MCF 10A (cell line): ENCODE data around the gene SCART1. TPM values are rescaled to one million over a fixed set of nuclear protein-coding genes. Genes with fewer than 3 reads are reported as not detected.

Experiments used
- BruUV-seq: library from RNA; stranded (reverse); fragments of 400-500 nt; replicated peaks from 2 replicates; lab custom pipeline; 2021; lab: Mats Ljungman, UMichigan
- CTCF ChIA-PET: fragments of 300-600 bp; sonication (Branson Sonifier 250); formaldehyde crosslinking; extraction: SDS; loops from one replicate; lab custom pipeline; 2021; ENCODE audit warnings: antibody characterized with exemption, inconsistent platforms; lab: Yijun Ruan, JAX
- POLR2A ChIA-PET: fragments of 300-600, 350-650 bp; sonication (Branson Sonifier 250); formaldehyde crosslinking; extraction: SDS; loops from one replicate; lab custom pipeline; 2020; ENCODE audit warnings: antibody characterized with exemption, inconsistent platforms; lab: Yijun Ruan, JAX
- DNase-seq: peaks from one replicate; pipeline ENCODE4 v3.0.0-alpha.2; 2018; ENCODE audit not compliant: unreplicated experiment
- H3K27ac Mint-ChIP-seq: one replicate; pipeline ENCODE4 v1.8.0; 2022; ENCODE audit warnings: mild to moderate bottlenecking, low read depth, mixed read lengths; ENCODE audit not compliant: unreplicated experiment
- H3K27me3 Mint-ChIP-seq: one replicate; pipeline ENCODE4 v1.8.0; 2022; ENCODE audit warnings: mixed read lengths; ENCODE audit not compliant: insufficient read depth, unreplicated experiment
- H3K36me3 Mint-ChIP-seq: one replicate; pipeline ENCODE4 v1.8.0; 2022; ENCODE audit warnings: mild to moderate bottlenecking, moderate library complexity, mixed read lengths; ENCODE audit not compliant: insufficient read depth, unreplicated experiment
- H3K4me1 Mint-ChIP-seq: one replicate; pipeline ENCODE4 v1.8.0; 2022; ENCODE audit warnings: mixed read lengths; ENCODE audit not compliant: insufficient read depth, unreplicated experiment
- H3K4me3 Mint-ChIP-seq: one replicate; pipeline ENCODE4 v1.8.0; 2022; ENCODE audit warnings: mild to moderate bottlenecking, moderate library complexity, mixed read lengths; ENCODE audit not compliant: unreplicated experiment
- H3K9me3 Mint-ChIP-seq: one replicate; pipeline ENCODE4 v1.8.0; 2022; ENCODE audit warnings: mixed read lengths; ENCODE audit not compliant: unreplicated experiment
- CTCF ChIP-seq: fragments of 200-600 bp; IDR thresholded peaks from one replicate; pipeline ENCODE4 v1.8.0; 2022; ENCODE audit warnings: antibody characterized with exemption, mild to moderate bottlenecking; ENCODE audit not compliant: unreplicated experiment
- intact Hi-C: fragments of 100-400 bp; cut with micrococcal nuclease; formaldehyde crosslinking; loops from 2 replicates; pipeline ENCODE4 v1.14.1; 2022
- total RNA-seq: library from RNA; stranded (reverse); gene quantifications from 2 replicates; pipeline ENCODE4 v1.2.3, GENCODE V29; 2022

The SCART1 gene
- total RNA-seq, 1 experiment from 2014 or later, result 0.93 TPM

- no peaks in the 10 kb centered on the region for H3K27me3 Mint-ChIP-seq
- H3K36me3 Mint-ChIP-seq, result no peaks in the 10 kb centered on the region
- BruUV-seq, result no TSS peak
- intact Hi-C loops, result no loop called here
- no peaks in the 10 kb centered on the region for H3K4me1 Mint-ChIP-seq
- H3K9me3 Mint-ChIP-seq, result peaks cover 6% of the 10 kb centered on the region
- ChIA-PET CTCF (interaction anchor here (0.7 kb wide), 1 partner anchor 9 kb away, joined by 3 read pairs; no protein-coding TSS in a partner anchor), POLR2A (no interaction called here)
- no peak overlapping the region for H3K27ac Mint-ChIP-seq
- no peak overlapping the region for H3K4me3 Mint-ChIP-seq
- DNase-seq, result no peak
- TF ChIP-seq CTCF, result no peak
Measured at GRCh38 chr10:133471300-133472109, 17.8 kb downstream of the SCART1 start.

- Mint-ChIP-seq H3K9me3 (peaks cover 6% of the 10 kb centered on the region), H3K27ac (no peak overlapping the region), H3K4me1 (no peaks in the 10 kb centered on the region), H3K36me3 (no peaks in the 10 kb centered on the region), H3K4me3 (no peak overlapping the region), H3K27me3 (no peaks in the 10 kb centered on the region)
- intact Hi-C loops, result no loop called here
- no peak for TF ChIP-seq CTCF
- no peak for DNase-seq
- ChIA-PET POLR2A (no interaction called here), CTCF (no interaction called here)
- BruUV-seq, result no TSS peak
Measured at GRCh38 chr10:133473270-133473669, 19.5 kb downstream of the SCART1 start.

DNA sequence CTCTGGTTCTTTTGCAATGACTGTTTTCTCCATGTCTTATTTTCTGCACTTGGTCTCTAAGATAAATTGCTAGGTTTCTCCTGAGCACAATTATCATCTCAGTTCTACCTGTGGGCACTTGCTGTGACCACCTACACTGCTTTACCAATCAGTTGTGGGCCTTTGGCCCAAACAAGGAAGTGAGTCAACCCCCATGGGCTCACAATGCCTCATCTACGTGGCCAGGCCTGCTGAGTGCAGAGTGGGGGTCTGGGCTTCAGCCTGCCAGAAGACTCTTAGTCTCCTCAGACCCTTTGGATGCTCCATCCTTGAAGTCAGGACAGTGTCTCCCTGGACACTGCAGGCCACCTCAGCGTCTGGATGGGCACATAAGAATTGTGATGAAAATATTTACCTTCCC is 20.3 kb downstream of the SCART1 start:
- POLR2A ChIA-PET, result no interaction called here
- peaks cover 6% of the 10 kb centered on the region for H3K9me3 Mint-ChIP-seq

More for the DNA sequence above, 20.3 kb downstream of the SCART1 start:
- CTCF ChIA-PET, result no interaction called here
- no peak overlapping the region for H3K4me3 Mint-ChIP-seq
- TF ChIP-seq CTCF, result no peak
- no peaks in the 10 kb centered on the region for H3K27me3 Mint-ChIP-seq
- no peaks in the 10 kb centered on the region for H3K36me3 Mint-ChIP-seq
- H3K27ac Mint-ChIP-seq, result no peak overlapping the region
- intact Hi-C loops, result no loop called here
- BruUV-seq, result no TSS peak
- no peaks in the 10 kb centered on the region for H3K4me1 Mint-ChIP-seq
- no peak for DNase-seq
